GM21515 (cell line): Measurements from ENCODE around the gene CYTH2.
"Not testable (repeated sequence)": the region's sequence is repeated elsewhere in the genome, so short reads cannot be mapped to it uniquely, and the experiment has no call there.

Source experiments
- ATAC-seq: cut with Tn5 transposase; IDR thresholded peaks from one replicate; pipeline ENCODE4 v1.9.1; 2021; ENCODE audit not compliant: unreplicated experiment

The CYTH2 gene

GRCh38 chr19:48510421-48511268 lies 41.5 kb downstream of the CYTH2 start:
- no peak for ATAC-seq

GRCh38 chr19:48511321-48511731 lies 42.2 kb downstream of the CYTH2 start:
- no peak for ATAC-seq

GRCh38 chr19:48511800-48512503 lies 42.8 kb downstream of the CYTH2 start, which contains the start of gene LMTK3:
Gene LMTK3, minus strand, starts transcription at chr19:48511835. Its CDS starts 259 bp downstream, at chr19:48511576.
- no peak for ATAC-seq

- no peak for ATAC-seq
These were observed 43.5 kb downstream of the CYTH2 start for GRCh38 chr19:48512504-48513288.

- peak; percentile 45 for ATAC-seq
These were observed 44.3 kb downstream of the CYTH2 start for GRCh38 chr19:48513289-48514122.

GRCh38 chr19:48514123-48514458 lies 44.9 kb downstream of the CYTH2 start:
- no peak for ATAC-seq

GRCh38 chr19:48516536-48516935 lies 47.4 kb downstream of the CYTH2 start:
- ATAC-seq, result no peak

GRCh38 chr19:48518207-48518606 lies 49.0 kb downstream of the CYTH2 start:
- ATAC-seq, result no peak

- ATAC-seq, result not testable (repeated sequence)
These were observed 50.3 kb downstream of the CYTH2 start for GRCh38 chr19:48519426-48519825.

- ATAC-seq, result no peak
These were observed 51.0 kb downstream of the CYTH2 start for GRCh38 chr19:48520134-48520533.

GRCh38 chr19:48524221-48524620 lies 55.1 kb downstream of the CYTH2 start:
- ATAC-seq, result no peak

GRCh38 chr19:48524732-48525131 lies 55.6 kb downstream of the CYTH2 start:
- no peak for ATAC-seq

GRCh38 chr19:48529156-48529555 lies 60.0 kb downstream of the CYTH2 start:
- no peak for ATAC-seq

- ATAC-seq, result no peak
These were observed 61.0 kb downstream of the CYTH2 start for GRCh38 chr19:48530066-48530720.

GRCh38 chr19:48530770-48531169 lies 61.6 kb downstream of the CYTH2 start:
- ATAC-seq, result no peak
